Measurements from ENCODE around the gene PTH2.
"Not testable (repeated sequence)": the region's sequence is repeated elsewhere in the genome, so short reads cannot be mapped to it uniquely, and the experiment has no call there.

Gene PTH2, protein sequence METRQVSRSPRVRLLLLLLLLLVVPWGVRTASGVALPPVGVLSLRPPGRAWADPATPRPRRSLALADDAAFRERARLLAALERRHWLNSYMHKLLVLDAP

DNA sequence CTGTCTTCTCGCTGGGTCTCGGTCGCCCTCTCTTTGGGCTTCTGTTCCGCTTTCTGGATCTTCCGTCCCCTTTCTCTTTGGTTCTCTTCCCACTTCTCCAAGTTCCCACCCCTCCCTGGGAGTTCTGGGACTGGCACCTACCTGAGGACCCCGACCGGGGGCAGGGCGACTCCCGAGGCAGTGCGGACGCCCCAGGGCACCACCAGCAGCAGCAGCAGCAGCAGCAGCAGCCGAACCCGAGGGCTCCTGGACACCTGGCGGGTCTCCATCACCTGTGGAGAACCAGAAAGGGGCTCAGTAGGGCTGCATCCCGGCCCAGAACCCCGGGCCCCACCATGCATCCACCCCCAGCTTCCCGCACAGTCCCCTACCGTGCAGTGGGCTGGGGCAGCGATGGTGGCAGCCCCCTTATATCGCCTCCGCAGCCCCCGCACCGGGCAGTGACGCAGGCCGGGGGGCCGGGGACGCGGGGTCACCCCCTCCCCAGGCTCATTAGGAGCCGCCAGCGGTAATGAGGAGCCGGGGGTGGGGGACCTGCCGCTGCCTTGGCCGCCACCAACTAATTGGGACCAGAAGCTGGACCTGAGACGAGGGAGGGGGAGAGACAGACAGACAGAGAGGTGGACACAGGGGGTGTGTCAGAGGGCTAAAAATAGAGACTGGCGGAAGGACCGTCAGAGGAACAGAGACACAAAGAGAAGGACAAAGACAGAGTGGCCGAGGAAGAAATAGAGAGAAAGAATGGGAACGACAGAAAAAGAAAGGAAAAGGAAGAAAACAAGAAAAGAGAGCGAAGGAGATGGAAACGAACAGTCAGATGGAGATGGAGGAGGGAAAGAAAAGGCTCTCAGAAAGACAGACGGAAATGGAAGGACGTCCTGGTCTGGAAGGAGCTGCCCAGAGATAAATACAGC is at the start of gene PTH2:
PTH2 (minus strand) TSS at position 371 of the 914 bp plus-strand sequence; CDS start at position 269, 102 bp downstream.
- FAIRE-seq = no peak

DNA sequence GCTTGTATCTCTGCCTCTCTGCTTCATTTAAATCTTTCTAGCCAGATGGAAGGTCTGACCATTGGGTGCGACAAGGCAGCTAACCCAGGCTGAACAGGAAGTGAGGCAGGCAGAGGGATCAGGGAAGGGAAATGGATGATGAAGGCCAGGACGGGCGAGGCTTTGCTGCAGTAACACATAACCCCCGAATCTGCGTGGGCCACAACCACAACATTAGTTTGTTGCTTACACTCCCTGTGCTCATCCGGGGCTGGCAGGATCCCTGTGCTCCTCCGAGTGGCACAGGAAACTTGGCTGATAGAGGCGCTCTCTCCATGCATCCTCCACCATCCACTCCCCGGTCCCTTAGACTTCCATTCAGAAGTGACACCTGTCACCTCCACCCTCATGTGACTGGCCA is 49.7 kb upstream of the PTH2 start:
- no peak for FAIRE-seq

DNA sequence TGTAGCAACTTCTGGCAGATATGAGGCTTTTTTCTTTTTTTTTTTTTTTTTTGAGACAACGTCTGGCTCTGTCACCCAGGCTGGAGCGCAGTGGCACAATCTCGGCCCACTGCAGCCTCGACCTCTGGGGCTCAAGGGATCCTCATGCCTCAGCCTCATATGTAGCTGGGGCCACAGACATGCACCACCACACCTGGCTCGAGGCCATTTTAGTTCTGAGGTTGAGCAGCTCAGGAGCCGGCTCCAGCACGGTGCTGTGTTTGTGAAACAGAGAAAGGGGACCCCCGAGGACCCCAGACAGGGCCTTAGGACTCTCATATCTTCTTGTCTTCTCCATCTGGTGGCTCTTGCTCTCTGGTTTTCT is 47.4 kb upstream of the PTH2 start:
- FAIRE-seq = no peak

DNA sequence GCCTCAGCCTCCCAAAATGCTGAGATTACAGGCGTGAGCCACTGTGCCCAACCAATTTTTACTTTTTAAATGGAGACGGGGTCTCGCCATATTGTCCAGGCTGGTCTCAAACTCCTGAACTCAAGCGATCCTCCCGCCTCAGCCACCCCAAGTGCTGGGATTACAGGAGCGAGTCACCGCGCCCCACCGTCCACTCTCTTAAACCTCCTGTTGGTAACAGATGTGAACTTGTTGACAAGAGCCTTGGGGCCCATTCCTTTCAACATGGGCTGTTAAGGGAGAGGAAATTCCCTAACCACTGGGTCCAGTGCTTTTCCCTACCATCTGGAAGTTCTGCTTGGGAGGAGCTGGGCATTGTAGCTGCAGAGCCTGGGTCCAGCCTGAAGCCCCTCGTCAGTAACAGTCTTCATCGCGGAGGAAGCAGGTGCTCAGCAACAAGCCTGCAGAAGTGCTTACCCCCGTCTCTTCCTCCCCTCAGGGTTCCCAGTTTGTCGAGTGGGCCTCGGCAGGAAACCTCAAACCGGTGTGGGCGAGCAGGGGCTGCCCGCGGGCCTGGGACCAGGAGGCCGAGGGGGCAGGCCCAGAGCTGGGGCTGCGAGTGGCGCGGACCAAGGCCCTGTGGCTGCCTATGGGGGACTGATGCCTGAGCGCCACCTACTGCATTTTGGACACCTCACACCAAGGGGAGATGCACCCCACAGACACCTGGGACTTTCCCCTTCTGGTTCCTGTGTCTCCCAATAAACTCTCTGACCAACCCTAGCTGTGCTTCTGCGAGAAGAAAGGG is 46.8 kb upstream of the PTH2 start:
- FAIRE-seq = no peak

DNA sequence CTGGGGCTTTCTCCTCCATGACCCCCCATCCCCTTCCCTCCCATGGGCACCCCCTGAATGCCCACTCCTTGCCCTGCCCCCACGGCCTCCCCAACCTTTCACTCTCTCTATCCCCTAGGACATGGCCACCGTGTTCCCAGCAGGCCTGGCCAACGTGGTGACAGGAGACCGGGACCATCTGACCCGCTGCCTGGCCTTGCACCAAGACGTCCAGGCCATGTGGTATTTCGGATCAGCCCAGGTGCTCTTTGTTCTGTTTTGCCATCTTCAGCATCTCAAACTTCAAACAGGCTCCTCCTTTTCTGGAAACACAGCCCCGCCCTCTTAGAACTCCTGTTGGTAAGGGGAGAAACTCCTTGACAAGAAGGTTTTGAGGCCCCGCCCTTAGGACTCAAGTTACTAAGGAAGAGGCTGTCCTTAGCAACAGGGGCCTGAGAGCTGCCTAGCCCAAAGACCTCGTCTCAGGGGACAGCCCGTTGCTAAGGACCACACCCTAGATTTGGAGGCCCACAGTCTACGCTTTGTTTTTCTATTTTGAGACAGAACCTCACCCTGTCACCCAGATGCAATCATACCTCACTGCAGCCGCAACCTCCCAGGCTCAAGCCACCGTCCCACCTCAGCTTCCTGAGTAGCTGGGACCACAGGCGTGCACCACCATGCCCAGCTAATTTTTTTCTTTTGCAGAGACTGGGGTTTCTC is 45.7 kb upstream of the PTH2 start:
- FAIRE-seq = no peak

DNA sequence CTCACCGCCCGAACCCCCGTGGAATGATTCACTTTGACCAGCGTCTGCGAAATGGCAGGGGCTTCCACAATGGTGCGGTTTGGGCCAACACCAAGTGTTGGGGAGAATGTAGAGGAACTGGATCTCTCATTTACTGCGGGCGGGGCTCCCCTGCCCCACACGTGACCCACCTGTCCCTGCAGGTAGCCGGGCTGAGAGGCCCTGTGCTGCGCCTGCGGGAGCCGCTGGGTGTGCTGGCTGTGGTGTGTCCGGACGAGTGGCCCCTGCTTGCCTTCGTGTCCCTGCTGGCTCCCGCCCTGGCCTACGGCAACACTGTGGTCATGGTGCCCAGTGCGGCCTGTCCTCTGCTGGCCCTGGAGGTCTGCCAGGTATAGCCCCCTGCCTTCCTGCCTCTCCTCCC is 45.0 kb upstream of the PTH2 start:
- no peak for FAIRE-seq

DNA sequence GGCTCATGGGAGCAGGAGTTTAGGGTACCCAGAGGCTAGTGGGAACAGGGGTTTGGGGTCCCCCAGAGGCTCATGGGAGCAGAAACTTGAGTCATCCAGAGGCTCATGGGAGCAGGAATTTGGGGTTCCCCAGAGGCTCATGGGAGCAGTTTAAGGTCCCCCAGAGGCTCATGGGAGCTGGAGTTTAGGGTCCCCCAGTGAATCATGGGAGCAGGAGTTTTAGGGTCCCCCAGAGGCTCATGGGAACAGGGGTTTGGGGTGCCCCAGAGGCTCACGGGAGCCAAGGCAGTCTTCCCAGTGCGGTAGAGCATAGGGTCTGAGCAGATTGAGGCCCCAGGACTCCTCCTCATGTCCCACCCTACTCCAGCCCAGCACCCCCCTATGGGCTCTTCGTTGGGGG is 42.1 kb upstream of the PTH2 start:
- no peak for FAIRE-seq

DNA sequence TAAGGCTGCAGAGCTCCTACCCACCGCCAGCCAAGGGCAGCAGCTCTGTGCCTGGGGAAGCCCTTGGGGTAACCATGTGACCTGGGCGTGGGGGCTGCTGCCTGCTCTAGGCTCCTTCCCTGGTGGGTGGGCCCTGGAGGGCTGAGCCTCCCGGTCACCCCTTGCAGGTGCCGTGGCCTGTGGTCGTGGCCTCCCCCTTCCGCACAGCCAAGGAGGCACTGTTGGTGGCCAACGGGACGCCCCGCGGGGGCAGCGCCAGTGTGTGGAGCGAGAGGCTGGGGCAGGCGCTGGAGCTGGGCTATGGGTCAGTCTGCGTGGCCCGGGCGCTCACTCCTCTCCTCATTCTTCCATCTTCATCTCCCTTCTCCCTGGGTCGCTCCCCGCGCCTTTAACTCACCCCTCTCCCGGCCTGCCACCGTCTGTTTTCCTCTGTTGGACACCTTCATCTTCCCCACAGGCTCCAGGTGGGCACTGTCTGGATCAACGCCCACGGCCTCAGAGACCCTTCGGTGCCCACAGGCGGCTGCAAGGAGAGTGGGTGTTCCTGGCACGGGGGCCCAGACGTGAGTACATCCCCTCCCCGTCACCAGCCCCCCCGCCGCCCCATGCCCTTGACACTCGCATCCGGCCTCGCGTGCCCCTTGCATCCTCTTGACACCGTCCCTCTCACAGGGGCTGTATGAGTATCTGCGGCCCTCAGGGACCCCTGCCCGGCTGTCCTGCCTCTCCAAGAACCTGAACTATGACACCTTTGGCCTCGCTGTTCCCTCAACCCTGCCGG is 40.9 kb upstream of the PTH2 start:
- FAIRE-seq = no peak

DNA sequence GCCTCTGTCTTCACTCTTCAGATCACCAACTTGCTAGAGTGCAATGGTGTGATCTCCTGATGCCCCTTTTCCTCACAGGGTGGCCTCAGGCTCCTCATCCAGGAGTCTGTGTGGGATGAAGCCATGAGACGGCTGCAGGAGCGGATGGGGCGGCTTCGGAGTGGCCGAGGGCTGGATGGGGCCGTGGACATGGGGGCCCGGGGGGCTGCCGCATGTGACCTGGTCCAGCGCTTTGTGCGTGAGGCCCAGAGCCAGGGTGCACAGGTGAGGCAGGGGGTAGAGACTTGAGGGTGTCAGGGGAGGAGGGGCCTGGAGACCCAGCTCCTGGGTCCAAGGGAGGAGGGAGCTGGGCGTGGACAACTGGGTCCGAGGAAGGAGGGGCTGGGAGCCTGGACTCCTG is 39.3 kb upstream of the PTH2 start:
- FAIRE-seq = no peak

DNA sequence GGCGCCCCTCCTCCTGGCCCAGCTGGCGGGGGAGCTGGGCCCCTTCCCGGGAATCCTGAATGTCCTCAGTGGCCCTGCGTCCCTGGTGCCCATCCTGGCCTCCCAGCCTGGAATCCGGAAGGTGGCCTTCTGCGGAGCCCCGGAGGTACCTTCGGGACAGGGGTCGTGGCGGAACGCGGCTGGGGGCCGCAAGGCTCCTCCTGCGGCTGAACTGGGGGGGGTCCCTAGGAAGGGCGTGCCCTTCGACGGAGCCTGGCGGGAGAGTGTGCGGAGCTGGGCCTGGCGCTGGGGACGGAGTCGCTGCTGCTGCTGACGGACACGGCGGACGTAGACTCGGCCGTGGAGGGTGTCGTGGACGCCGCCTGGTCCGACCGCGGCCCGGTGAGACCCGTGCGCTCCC is 38.4 kb upstream of the PTH2 start:
- no peak for FAIRE-seq

DNA sequence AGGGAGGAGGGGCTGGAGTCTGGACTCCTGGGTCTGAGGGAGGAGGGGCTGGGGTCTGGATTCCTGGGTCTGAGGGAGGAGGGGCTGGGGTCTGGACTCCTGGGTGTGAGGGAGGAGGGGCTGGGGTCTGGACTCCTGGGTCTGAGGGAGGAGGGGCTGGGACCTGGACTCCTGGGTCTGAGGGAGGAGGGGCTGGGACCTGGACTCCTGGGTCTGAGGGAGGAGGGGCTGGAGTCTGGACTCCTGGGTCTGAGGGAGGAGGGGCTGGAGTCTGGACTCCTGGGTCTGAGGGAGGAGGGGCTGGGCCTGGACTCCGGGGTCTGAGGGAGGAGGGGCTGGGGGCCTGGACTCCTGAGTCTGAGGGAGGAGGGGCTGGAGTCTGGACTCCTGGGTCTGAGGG is 37.9 kb upstream of the PTH2 start:
- FAIRE-seq = not testable (repeated sequence)

DNA sequence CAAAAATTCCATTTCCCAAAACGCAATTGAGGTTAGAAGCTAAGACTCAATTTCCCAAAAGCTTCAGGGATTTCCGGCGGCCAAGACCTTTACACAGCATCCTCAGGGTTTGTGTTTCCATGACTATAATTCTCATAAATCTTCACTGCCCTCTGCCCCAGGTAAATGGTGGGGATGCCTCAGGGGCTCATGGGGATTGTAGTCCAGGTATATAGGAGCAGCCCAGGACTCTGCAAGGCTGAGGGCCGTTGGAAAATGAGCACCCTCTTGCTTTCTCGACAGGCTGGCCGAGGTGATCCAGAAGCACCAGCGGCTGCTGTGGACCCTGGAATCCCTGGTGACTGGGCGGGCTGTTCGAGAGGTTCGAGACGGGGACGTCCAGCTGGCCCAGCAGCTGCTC is 36.1 kb upstream of the PTH2 start:
- FAIRE-seq = no peak

DNA sequence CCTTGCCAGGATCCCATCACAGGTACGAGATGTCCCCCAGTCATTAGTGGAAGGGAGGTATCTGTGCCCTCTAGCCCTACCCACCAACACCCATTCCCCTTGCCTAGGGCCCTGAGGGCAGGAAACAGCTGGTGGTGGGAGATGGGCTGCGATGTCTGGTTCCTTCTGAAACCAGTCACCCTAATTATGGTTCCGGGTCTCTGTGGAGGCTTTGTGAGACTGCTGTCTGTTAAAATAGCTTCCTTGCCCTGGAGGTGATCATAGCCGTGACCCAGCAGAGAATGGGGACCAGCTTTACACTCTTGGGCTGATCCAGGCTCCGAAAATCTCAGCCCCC is 35.3 kb upstream of the PTH2 start:
- no peak for FAIRE-seq

DNA sequence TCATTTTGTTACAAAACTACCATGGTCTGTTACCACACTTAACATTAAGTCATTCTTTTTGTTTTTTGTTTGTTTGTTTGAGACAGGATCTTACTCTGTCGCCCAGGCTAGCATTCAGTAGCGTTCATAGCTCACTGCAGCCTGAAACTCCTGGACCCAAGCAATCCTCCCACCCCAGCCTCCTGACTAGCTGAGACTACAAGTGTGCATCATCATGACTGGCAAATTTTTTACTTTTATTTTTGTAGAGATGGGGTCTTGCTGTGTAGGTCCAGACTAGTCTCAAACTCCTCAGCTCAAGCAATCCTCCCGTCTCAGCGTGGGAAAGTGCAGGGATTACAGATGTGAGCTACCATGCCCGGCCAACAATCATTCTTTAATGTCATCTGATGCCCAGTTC is 33.1 kb upstream of the PTH2 start:
- FAIRE-seq = no peak

DNA sequence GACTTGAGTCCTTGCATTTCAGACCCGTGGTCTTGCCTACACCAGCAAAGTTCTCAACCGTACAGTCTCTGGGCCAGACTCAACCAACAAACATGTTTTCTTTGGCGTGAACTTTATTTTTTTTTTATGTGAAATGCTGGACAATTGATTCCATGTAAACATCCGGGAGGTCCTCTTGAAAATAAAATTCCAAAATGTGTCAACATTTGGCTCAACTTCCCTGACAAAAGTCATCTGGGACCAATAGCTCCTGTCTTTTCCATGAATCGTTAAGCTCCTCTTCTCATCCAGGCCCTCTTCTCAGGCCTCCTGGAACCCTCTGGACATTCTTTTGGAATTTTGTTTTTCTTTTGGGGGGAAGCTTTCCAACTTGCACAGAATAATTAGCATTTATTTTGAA is 32.5 kb upstream of the PTH2 start:
- FAIRE-seq = no peak

DNA sequence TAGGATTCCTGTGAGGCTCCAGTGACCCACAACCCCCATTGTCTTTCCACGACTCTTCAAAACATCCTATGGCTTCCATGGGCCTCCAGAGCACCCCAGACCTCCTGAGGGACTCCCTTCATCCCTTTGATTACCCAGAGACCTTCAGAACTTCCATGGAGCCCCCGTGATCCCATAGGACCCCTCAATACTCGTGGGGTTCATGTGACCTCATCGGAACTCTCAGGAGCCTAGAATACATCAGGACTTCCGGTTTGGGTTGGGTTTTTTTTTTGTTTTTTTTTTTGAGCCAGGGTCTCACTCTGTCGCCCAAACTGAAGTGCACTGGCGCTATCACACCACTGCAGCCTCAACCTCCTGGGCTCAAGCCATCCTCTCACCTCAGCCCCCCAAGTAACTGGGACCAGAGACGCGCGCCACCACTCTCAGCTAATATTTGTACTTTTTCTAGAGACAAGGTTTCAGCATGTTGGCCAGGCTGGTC is 30.6 kb upstream of the PTH2 start:
- no peak for FAIRE-seq

DNA sequence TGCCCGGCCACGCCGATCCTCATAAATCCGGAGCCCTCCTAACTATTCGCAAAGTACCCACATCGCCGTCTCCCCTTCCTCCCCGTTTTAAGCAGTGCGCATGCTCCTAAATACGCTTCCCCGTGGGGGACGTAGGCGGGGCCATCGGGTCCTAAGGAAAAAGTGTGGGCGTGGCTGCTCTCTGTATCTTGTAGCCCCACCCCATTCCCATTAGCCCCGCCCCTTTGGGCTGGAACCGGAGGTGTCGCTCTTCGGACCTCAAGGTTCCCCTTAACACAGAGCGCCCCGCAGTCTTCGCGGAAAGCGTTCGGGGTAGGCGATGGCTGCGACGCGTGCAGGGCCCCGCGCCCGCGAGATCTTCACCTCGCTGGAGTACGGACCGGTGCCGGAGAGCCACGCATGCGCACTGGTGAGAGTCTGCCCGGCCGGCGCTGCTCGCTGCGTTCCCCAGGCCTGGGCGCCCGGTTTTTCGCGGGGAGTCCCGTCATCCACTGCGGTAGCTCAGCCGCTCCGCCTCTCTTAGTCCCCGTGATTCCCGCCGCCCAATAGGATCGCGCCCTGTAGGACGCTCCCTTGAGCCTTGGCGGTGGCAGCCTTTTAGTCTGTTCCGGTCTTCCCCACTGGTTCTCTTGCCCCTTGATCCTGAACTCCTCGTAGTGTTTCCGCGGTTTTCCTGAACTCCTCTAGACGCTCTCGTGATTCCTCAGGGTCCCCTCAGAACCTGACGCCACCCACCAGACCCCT is 29.9 kb upstream of the PTH2 start, which contains the start of gene ALDH16A1:
ALDH16A1 (plus strand) TSS at position 213 of the 744 bp plus-strand sequence; CDS start at position 320, 107 bp downstream.
- FAIRE-seq = no peak

DNA sequence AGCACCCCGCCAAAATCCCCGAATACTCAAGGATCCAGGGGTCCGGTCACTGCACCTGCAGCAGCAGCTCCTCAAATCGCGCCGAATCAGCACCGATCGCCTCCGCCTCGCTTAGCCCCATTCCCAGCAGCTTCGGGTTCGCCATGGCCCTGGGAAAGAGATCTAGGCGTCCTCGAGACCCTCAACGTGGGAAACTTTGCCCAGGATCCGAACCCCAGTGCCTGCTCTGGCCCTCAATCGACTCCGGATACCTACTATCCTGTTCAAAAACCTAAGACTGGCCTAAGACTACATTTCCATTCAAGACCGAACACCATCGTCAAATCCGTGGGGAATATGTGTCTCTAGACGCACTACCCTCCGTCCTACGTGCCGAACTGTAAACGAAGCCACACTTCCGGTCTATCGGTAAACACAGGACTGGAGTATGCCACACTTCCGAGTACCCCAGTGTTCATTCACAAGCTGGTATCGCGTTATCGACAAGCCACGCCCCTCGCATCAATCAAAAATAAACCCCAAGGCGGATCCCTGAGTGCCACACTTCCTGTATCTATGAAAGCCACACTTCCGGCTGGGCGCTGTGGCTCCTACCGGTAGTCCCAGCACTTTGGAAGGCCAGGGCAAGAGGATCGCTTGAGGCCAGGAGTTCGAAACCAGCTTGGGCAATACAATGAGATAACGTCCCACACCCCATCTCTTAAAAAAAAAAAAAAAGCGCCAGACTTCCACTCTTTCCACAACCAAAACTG is 28.4 kb upstream of the PTH2 start, which contains the start of gene PIH1D1:
PIH1D1 (minus strand) TSS at position 385 of the 752 bp plus-strand sequence; CDS start at position 145, 240 bp downstream.
- peak; percentile 75 for FAIRE-seq

DNA sequence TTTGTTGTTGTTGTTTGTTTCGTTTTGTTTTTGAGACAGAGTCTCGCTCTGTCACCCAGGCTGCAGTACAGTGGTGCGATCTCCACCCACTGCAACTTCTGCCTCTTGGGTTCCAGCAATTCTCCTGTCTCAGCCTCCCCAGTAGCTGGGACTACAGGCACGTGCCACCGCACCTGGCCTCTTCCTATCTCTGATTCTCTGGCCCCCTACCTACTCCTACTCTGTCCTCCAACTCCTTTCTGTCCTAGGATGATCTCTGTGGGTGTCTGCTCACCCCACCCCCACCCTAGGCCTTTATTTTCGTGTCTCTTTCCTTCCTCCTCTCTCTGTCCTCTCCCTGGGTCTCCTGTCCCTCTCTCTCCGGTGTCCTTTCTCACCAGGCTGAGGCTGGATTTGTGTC is 27.2 kb upstream of the PTH2 start:
- no peak for FAIRE-seq

DNA sequence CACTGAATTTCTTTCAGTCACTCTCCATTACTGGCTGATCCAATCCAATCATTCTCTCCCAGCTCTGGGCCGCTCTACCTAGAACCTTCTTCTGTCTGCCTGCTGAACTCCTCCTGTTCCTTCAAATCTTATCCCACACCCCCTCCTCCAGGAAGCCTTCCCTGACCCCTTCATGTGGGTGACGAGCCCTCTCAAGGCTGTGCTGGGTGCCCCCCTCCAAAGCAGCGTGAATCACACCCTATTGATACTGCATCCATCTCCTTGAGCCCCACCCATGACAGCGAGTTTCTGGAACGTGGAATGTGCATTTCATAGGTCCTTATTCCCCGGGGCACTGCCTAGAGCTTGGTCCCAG is 25.2 kb upstream of the PTH2 start:
- no peak for FAIRE-seq
